GM12801 (cell line): Measurements from ENCODE around the gene CLEC20A.

Experiments used
- CTCF ChIP-seq: IDR thresholded peaks from one replicate; pipeline ENCODE4 v1.5.1; 2011; ENCODE audit warnings: control low read depth; ENCODE audit not compliant: insufficient read length; ENCODE audit errors: extremely low read depth

The CLEC20A gene

GRCh38 chr1:178502856-178503255, 6.1 kb upstream of the CLEC20A start:
- no peak for TF ChIP-seq CTCF

GRCh38 chr1:178502330-178502714, 5.6 kb upstream of the CLEC20A start:
- TF ChIP-seq CTCF, result no peak

- no peak for TF ChIP-seq CTCF
These were observed 5.1 kb upstream of the CLEC20A start for GRCh38 chr1:178501705-178502329.

- no peak for TF ChIP-seq CTCF
These were observed 4.3 kb upstream of the CLEC20A start for GRCh38 chr1:178500936-178501554.

GRCh38 chr1:178500091-178500770, 3.5 kb upstream of the CLEC20A start:
- no peak for TF ChIP-seq CTCF

- TF ChIP-seq CTCF, result no peak
These were observed 2.3 kb upstream of the CLEC20A start for GRCh38 chr1:178498896-178499675.

- TF ChIP-seq CTCF, result no peak
These were observed 1.2 kb upstream of the CLEC20A start for GRCh38 chr1:178497903-178498478.
